GM19468 (cell line): ENCODE results near the gene FOXO1.

Experiments
- ATAC-seq: cut with Tn5 transposase; IDR thresholded peaks from one replicate; pipeline ENCODE4 v1.9.1; 2021; ENCODE audit warnings: mild to moderate bottlenecking, moderate library complexity, moderate number of reproducible peaks; ENCODE audit not compliant: unreplicated experiment; ENCODE audit errors: extremely low read depth

The FOXO1 gene

GRCh38 chr13:40585911-40586471, 80.5 kb downstream of the FOXO1 start:
- ATAC-seq = no peak

DNA sequence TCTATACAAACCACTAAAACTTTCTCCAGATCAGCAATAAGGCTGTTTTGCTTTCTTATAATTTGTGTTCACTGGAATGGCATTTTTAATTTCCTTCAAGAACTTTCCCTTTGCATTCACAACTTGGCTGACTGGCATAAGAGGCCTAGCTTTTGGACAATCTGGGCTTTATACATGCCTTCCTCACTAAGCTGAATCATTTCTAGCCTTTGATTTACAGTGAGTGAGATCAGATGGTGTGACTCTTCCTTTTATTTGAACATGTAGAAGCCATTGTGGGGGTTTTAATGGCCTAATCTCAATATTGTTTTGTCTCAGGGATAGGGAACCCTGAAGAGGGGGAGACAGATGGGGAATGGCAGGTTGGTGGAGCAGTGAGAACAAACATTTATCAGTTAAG, 82.7 kb downstream of the FOXO1 start:
- no peak for ATAC-seq

- no peak for ATAC-seq
Measured at GRCh38 chr13:40582531-40582930, 83.9 kb downstream of the FOXO1 start.

DNA sequence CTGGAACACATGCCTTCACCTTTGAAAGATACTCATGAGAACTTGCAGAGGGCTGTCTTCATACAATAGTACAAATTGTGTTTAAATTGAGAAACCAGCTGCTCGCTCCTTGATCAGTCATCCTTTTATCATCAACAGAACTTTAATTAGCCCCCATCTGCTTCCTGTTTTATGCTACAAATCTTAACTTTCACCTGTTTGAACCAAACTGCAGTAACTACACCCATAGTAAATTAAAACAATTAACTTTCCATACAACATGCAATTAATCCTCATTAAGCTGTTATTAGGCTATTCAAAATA, 85.2 kb downstream of the FOXO1 start:
- no peak for ATAC-seq

GRCh38 chr13:40580566-40581276, 85.7 kb downstream of the FOXO1 start:
- ATAC-seq = no peak

- ATAC-seq = no peak
Measured at GRCh38 chr13:40579535-40579934, 86.9 kb downstream of the FOXO1 start.

DNA sequence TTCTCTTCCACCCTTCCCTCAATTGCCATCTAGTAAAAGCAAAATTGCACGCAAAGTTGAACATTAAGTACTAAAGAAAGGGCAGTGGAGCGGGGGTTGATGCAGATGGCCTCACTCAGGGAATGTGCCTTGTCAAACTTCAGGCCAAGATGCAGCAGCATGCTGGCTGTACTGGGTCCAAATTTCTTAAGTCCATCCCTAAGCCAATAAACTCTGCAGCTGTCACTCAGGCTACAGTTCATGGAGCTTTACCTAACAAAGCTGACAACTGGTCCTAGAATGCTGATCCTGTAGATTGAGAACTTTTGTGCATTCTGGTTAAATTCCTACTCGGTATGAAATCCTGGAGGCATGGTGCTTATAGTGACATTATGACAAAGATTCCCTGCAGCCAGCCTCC, 88.4 kb downstream of the FOXO1 start:
- ATAC-seq = no peak

DNA sequence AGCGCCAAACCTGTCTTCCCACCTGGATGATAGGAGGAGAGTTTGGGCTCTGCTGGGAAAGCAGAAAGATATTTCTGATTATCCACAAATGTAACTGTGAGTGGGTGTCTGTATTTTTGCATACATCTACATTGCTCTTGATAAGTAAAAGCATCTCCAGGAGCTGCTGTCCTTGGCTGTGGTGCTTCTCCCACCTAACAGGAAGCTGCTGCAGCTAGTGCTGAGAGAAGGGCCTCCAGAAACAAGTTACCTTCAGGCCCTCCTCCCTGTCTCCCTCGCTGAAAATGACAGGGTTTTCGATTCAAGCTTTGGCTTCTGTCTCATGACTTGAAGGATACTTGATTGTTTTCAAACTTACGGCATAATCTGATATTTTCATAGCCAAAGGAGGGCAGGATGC, 90.1 kb downstream of the FOXO1 start:
- ATAC-seq = no peak

GRCh38 chr13:40572961-40573360, 93.5 kb downstream of the FOXO1 start:
- ATAC-seq = no peak

DNA sequence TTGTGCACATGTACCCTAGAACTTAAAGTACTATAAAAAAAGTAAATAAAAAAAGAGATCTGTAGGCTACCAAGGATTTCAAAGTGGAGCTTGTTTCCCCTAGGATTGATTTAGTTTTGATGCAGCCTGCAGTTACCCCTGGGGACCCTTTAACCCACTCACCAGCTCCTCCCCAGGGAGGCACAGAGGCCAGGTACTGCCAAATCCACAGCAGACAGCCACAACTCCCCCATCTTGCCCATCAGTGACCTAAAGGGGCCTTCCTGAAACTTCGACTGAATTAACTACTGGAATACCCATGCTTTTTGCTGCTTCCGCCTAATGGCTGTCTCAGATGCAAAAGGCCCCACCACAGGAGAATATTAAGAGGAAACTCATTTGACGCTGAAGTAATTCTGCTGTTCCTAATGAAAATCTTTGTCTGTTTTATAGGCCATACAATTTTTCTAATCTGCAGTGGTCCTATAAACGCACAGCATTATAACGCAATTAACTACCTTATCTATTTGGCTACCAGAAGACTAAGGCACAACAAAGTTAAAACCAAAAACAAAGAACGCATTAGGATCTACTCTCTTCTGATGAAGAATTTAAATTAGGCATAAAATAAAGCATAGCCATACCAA, 95.0 kb downstream of the FOXO1 start:
- ATAC-seq = no peak

- no peak for ATAC-seq
Measured at GRCh38 chr13:40570930-40571329, 95.5 kb downstream of the FOXO1 start.

DNA sequence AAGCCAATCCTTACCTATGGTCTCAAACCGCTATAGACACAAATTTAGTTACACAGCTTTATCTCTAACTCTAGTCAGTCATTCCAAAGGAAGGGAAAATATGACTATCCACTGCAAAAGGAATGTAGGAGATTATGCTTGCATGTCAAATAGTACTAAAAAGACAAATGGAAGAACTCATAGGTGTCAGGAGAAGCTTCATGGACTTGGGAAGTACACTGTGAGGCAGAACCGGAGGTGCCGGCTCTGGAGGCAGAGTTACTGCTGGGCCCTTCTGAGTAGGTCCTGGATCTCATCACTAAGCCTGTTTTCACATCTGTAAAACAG, 97.5 kb downstream of the FOXO1 start:
- ATAC-seq = no peak

- ATAC-seq = no peak
Measured at GRCh38 chr13:40568246-40569023, 98.0 kb downstream of the FOXO1 start.

DNA sequence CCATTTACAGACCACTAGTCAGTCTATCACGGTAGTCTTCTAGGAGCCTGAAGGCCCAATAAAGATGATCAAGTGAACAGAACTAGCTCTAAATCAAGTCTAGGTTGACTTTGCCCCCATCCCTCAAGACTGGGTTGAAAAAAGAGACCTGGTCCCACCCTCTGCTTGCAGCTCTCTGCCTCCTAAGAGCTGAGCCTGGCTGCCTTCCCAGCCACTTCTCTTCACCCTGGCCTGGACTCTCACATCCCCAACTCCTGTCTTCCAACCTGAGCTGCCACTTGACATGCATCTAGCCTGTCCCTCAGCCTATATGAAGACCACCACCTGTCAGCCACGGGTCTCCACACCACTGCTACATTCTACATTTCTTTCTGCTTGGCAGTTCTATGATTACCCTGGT, 99.6 kb downstream of the FOXO1 start:
- ATAC-seq = no peak

DNA sequence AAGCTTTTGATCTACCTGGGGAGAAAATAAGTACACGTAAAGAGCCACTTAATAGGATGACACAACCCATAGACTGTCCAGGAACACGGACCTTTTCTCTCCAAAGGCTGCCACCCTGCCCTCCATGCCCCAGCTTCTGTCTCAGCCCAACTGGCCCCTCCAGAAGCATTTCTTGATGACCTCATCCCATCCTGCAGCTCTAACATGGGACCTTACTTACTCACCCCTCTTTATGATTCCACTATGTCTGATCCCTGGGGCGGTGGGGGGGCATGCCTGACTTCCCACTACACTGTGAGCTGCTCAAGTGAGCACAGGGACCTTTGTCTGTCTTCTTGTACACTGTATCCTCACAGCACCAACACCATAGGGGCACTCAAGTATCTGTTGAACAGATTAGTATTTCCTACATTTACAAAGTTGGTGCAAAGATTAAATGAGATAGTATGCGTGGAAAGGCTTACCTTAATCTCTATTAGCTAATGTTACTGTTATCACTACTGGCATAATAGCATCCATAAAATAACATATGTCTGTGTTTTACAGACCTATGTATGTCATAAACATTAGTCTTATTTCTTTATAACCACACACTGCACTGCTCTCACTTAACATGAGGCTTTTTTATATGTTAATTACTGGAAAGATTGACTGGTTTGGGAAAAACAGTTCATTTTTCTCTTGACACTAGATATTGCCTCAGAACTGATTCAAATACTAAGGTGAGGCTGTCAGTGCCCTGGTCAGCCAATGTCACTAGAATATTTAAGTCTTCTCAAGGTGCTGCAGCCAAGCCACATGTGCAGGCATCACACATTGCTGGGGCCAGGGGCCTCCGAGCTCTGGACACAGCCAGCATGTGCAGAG, 100.9 kb downstream of the FOXO1 start:
- no peak for ATAC-seq

DNA sequence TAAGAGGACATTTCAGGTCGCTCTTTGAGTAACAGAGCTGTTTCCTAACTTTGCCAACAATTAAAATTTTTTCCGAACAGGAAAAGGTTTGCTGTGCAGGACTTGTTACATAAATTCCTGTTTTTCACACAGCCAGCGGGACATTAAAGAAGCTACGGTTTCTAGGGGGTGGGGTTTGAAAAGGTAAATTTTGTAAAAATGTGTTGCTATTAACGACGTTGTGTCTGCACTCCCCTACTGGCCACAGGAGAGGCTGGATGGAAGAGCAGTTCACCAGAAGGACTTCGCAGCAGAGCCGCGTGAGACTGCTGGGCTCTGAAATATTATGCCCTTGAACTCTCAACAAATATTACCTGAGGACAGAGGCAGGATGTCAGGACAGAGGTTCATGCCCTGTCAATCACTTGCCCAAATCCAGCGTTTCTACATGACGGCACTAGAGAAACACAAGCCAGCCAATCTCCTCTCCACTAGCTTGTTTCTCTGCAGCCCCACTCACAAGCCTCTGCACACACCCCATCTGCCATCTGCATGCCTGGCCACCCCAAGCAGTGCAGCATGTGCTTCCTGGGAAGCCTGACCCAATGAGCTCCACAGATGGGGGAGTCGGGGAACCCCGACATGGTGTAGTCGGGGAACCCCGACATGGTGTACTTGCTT, 102.0 kb downstream of the FOXO1 start:
- ATAC-seq = no peak

DNA sequence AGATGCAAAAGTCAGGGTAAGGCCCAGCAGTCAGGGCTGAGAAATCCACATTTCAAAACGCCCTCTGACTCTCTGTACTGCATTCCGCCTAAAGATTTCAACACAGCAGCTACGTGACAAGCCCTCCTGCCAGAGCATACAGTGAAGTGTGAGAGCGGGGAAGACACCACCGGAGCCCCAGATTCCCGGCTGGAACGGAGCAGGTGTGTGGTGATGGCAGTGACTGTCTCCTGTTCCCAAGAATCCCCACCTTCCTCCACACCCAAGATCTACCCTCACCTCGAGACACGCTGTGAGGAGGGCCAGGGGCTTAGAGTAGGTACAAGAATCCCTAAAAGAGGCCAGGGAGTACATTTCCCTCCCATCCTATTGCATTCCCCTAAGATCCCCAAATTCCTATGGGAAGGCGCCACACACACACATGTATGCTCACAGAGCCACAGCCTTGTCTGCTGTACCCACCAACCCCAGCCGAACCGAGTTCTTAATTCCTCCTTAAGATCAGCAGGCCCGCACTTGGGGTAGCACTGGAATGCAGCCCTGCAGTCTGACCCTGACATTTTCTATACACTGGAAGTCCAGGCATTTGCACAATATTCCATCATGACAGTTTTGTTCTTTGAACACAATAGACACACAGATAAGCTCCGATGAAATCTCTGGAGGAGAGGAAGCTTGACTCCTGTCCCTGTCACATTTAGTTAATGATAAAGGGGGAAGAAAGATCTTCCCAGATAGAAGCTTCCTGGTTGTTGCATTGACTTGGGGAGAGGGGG, 102.9 kb downstream of the FOXO1 start:
- no peak for ATAC-seq

DNA sequence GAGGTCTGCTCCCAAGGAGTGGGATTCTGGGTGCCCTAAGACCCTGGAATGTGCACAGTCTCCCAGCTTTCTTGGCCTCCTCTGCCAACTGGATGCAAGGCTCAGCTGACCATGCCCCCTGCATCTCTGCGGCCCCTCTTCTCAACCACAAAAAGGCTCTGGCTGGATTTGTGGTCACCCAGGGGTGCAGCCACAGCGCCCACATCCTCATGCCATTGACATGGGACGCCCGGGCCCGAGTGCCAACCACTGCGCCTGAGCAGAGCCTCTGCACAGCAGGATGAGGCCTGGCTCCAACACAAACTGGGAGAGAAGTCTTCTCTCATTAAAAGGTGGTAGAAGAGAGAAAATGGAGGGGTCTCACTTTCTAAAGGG, 103.5 kb downstream of the FOXO1 start:
- ATAC-seq = no peak

GRCh38 chr13:40559915-40560314, 106.5 kb downstream of the FOXO1 start:
- ATAC-seq = no peak
